Activated CD4-positive, alpha-beta memory T cell treated with anti-CD3 and anti-CD28 coated beads for 36 hours (primary cell): Measurements from ENCODE around the gene NR6A1. TPM values are rescaled to one million over a fixed set of nuclear protein-coding genes. Genes with fewer than 3 reads are reported as not detected.

ENCODE experiments used
- CTCF ChIA-PET: fragments of 350-600 bp; sonication (Branson Sonifier 250); formaldehyde crosslinking; loops from one replicate; lab custom pipeline; 2021; ENCODE audit warnings: antibody characterized with exemption, inconsistent platforms; lab: Charles Lee
- POLR2A ChIA-PET: fragments of 350-600 bp; sonication (Branson Sonifier 250); formaldehyde crosslinking; loops from one replicate; lab custom pipeline; 2021; ENCODE audit warnings: antibody characterized with exemption; lab: Charles Lee
- DNase-seq: peaks from one replicate; pipeline ENCODE4 v3.0.0-alpha.2; 2020
- H3K27ac Mint-ChIP-seq: one replicate; pipeline ENCODE4 v1.8.0; 2021; ENCODE audit warnings: mixed read lengths
- H3K27me3 Mint-ChIP-seq: one replicate; pipeline ENCODE4 v1.8.0; 2021; ENCODE audit warnings: mixed read lengths
- H3K36me3 Mint-ChIP-seq: one replicate; pipeline ENCODE4 v1.8.0; 2021; ENCODE audit warnings: mixed read lengths
- H3K4me1 Mint-ChIP-seq: one replicate; pipeline ENCODE4 v1.8.0; 2021; ENCODE audit warnings: low read depth, mixed read lengths
- H3K4me3 Mint-ChIP-seq: one replicate; pipeline ENCODE4 v1.8.0; 2021; ENCODE audit warnings: mild to moderate bottlenecking, mixed read lengths
- H3K9me3 Mint-ChIP-seq: one replicate; pipeline ENCODE4 v1.8.0; 2021; ENCODE audit warnings: mixed read lengths
- intact Hi-C: fragments of 100-400 bp; cut with micrococcal nuclease; formaldehyde crosslinking; loops from one replicate; pipeline ENCODE4 v1.15.1; 2023
- total RNA-seq, 2 experiments: library from RNA; stranded (reverse); gene quantifications; one replicate each; pipeline ENCODE4 v1.2.3, GENCODE V29; 2021

Gene NR6A1
- total RNA-seq, 2 experiments from 2014 or later: 0.61 to 0.83 TPM

DNA sequence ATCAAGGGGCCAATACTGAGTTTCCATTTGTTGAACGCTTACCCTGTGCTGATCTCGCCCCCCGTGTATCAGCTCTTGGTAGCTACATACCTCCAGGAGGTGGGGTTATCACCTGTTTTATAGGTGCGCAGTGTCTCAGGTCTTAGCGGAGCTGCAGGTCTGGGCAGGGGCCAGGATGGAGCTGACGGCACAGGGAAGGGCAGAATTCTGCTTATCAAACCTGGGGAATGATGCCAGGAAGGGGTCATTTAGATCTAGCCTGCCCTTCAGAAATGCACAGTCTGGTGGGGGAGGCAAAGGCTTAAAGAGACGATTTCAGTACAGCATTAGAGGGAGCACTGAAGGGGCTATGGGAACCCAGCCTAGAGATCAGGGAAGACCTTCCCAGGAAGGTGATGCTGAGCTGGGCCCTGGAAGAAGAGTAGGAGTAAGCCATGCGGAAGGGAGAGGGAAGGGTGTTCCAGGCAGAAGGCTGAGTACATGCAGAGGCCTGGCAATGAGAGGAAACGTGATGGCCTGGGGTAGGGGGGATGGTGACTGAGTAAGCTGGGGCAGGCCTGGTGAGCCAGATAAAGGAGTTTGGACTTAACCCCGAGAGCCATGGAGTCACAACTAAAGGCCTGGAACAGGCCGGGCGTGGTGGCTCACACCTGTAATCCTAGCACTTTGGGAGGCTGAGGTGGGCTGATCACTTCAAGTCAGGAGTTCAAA is 37.3 kb upstream of the NR6A1 start:
- Mint-ChIP-seq H3K4me3 (no peak overlapping the region), H3K36me3 (no peaks in the 10 kb centered on the region), H3K9me3 (no peaks in the 10 kb centered on the region), H3K27me3 (no peaks in the 10 kb centered on the region), H3K27ac (no peak overlapping the region), H3K4me1 (no peaks in the 10 kb centered on the region)
- ChIA-PET POLR2A (no interaction called here), CTCF (no interaction called here)
- no peak for DNase-seq
- intact Hi-C loops: no loop called here

DNA sequence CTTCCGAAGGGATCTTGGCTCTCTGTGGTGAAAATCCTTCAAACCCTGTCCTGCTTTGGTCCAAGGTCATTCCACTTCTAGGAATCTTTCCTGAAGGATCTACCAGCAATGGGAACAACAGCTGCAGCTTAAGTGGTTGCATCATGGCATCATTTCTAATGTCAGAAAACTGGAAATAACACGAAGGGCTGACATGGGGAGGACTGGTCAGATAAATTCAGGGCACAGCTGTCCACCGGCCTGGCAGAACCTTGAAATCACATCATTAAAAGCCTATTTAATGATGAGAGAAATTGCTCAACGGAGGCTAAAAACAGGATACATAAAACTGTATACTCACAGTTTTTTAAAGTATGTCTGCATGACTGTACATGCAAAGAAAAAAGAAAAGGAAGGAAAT is 34.1 kb upstream of the NR6A1 start:
- intact Hi-C loops: no loop called here
- DNase-seq: no peak
- H3K9me3 Mint-ChIP-seq: no peaks in the 10 kb centered on the region
- CTCF ChIA-PET: interaction anchor here (0.6 kb wide), 1 partner anchor 177 kb away, joined by 3 read pairs; no protein-coding TSS in a partner anchor
- H3K27ac Mint-ChIP-seq: no peak overlapping the region
- POLR2A ChIA-PET: no interaction called here
- no peaks in the 10 kb centered on the region for H3K4me1 Mint-ChIP-seq
- peaks cover 1% of the 10 kb centered on the region for H3K27me3 Mint-ChIP-seq
- H3K36me3 Mint-ChIP-seq: no peaks in the 10 kb centered on the region
- no peak overlapping the region for H3K4me3 Mint-ChIP-seq

DNA sequence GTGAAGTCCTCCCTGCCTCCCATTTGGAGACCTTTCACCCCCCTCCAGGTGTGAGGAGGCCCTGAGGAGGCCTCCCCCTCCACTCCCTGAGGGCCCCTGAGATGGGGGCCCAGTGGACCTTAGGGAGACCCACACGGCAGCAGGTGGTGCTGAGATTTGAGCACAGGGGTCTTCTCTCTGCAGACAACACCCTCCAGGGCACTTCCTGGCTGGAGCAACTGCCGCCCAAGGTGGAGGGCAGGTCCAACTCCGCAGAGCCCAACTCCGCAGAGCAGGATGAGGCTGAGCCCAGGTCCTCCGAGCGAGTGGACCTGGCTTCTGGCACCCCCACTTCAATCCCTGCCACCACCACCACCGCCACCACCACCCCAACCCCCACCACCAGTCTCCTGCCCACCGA is 32.8 kb upstream of the NR6A1 start:
- intact Hi-C loops: no loop called here
- Mint-ChIP-seq H3K36me3 (no peaks in the 10 kb centered on the region), H3K27me3 (peaks cover 1% of the 10 kb centered on the region), H3K27ac (no peak overlapping the region), H3K4me1 (no peaks in the 10 kb centered on the region), H3K9me3 (no peaks in the 10 kb centered on the region), H3K4me3 (no peak overlapping the region)
- POLR2A ChIA-PET: no interaction called here
- CTCF ChIA-PET: no interaction called here
- DNase-seq: no peak

DNA sequence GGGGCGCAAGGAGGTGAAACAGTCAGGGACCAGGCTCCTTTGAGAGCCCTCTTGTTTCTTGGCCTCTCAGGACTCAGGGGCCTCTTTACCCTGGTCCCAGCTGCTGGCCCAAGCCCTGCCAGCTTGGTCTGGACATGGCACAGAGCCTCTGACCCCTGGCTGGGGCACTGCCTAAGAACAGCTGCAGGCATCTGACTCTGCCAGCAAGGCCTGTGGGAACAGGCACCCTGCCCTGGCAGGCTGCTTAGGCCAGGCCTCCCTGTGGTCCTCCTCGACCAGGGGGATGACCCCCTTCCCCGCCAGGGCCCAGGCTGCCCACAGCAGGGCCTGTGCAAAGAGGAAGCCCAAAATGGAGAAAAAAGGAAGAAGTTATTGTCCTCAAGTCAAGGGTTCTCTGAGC is 31.3 kb upstream of the NR6A1 start:
- Mint-ChIP-seq H3K4me1 (no peaks in the 10 kb centered on the region), H3K27ac (no peak overlapping the region), H3K36me3 (no peaks in the 10 kb centered on the region), H3K4me3 (no peak overlapping the region), H3K27me3 (peaks cover 4% of the 10 kb centered on the region), H3K9me3 (no peaks in the 10 kb centered on the region)
- no peak for DNase-seq
- intact Hi-C loops: no loop called here
- ChIA-PET POLR2A (no interaction called here), CTCF (interaction anchor here (0.6 kb wide), 1 partner anchor 94 kb away, joined by 3 read pairs; no protein-coding TSS in a partner anchor)

- no peak for DNase-seq
- Mint-ChIP-seq H3K4me3 (no peak overlapping the region), H3K27ac (no peak overlapping the region), H3K27me3 (peaks cover 4% of the 10 kb centered on the region), H3K36me3 (no peaks in the 10 kb centered on the region), H3K9me3 (no peaks in the 10 kb centered on the region), H3K4me1 (no peaks in the 10 kb centered on the region)
- POLR2A ChIA-PET: no interaction called here
- CTCF ChIA-PET: interaction anchor here (2.3 kb wide), 1 partner anchor 51 kb away, joined by 8 read pairs; the partner anchor contains the start of gene WDR38
- intact Hi-C loops: no loop called here
Measured at GRCh38 chr9:124801356-124801755, 30.2 kb upstream of the NR6A1 start.

DNA sequence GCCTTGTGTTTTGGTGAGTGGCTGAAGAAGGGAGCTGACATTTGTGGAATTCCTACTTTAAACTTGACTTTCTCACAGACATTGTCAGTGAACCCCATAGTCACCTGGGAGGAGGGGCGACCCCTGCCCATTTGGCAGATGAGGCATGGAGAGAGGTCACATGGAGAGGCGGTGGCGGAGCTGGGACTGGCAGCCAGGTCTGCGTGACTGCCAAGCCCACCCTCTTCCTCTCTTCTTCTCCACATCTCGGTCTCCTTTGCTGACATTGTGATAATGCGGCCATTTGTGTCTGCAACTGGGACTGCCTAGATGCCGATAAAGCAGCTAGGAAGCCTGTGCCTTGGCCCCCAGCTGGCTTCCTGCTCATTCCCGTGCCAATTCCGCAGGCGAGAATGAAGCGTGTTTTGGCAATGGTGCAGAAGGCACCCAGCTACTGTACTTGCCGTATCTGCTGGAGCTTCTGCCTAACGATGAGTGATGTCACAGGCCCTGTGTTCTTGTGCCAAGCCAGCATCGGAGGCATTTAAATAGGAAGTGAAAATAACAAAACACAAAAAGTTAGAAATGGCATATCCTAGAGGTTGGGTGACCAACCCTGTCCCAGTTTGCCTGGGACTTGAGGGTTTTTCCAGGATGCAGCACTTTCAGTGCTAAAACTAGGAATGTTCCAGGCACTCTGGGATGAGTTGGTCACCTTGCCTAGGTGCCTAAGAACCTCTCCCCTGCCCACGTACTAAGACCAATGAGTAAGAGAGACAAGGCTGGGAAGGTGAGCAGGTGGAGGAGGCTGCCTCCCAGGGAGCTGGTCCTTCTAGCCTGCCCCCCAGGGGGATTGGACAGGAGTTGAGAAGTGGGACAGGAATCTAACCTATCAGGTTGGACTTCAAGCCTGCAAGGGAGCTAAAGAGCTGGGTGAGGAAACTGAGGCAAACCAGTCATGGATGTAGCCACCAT is 29.5 kb upstream of the NR6A1 start:
- CTCF ChIA-PET: interaction anchor here (0.6 to 2.3 kb wide), 2 partner anchors 52 to 379 kb away, joined by 4 to 8 read pairs; partner anchors contain the start of gene WDR38
- POLR2A ChIA-PET: no interaction called here
- no peaks in the 10 kb centered on the region for H3K4me1 Mint-ChIP-seq
- H3K36me3 Mint-ChIP-seq: no peaks in the 10 kb centered on the region
- intact Hi-C loops: no loop called here
- no peaks in the 10 kb centered on the region for H3K9me3 Mint-ChIP-seq
- no peak for DNase-seq
- no peak overlapping the region for H3K27ac Mint-ChIP-seq
- H3K4me3 Mint-ChIP-seq: no peak overlapping the region
- H3K27me3 Mint-ChIP-seq: peaks cover 4% of the 10 kb centered on the region

GRCh38 chr9:124799274-124800006 is 28.3 kb upstream of the NR6A1 start:
- Mint-ChIP-seq H3K36me3 (no peaks in the 10 kb centered on the region), H3K27ac (no peak overlapping the region), H3K27me3 (peaks cover 4% of the 10 kb centered on the region), H3K9me3 (no peaks in the 10 kb centered on the region), H3K4me3 (no peak overlapping the region), H3K4me1 (no peaks in the 10 kb centered on the region)
- no peak for DNase-seq
- intact Hi-C loops: no loop called here
- ChIA-PET CTCF (interaction anchor here (2.3 kb wide), 1 partner anchor 53 kb away, joined by 8 read pairs; the partner anchor contains the start of gene WDR38), POLR2A (no interaction called here)

GRCh38 chr9:124797343-124798103 is 26.4 kb upstream of the NR6A1 start:
- Mint-ChIP-seq H3K4me3 (no peak overlapping the region), H3K27me3 (peaks cover 8% of the 10 kb centered on the region), H3K9me3 (no peaks in the 10 kb centered on the region), H3K36me3 (no peaks in the 10 kb centered on the region), H3K27ac (no peak overlapping the region), H3K4me1 (no peaks in the 10 kb centered on the region)
- ChIA-PET CTCF (interaction anchor here (1.2 to 2.7 kb wide), 3 partner anchors 20 to 44 kb away, joined by 3 to 8 read pairs (median 5); partner anchors contain the start of gene OLFML2A), POLR2A (no interaction called here)
- intact Hi-C loops: no loop called here
- DNase-seq: no peak

GRCh38 chr9:124795881-124796431 is 24.8 kb upstream of the NR6A1 start:
- H3K36me3 Mint-ChIP-seq: no peaks in the 10 kb centered on the region
- H3K9me3 Mint-ChIP-seq: no peaks in the 10 kb centered on the region
- intact Hi-C loops: no loop called here
- no peaks in the 10 kb centered on the region for H3K4me1 Mint-ChIP-seq
- H3K4me3 Mint-ChIP-seq: no peak overlapping the region
- CTCF ChIA-PET: interaction anchor here (1.1 to 2.7 kb wide), 4 partner anchors 24 to 179 kb away, joined by 3 to 8 read pairs (median 4); partner anchors contain the start of gene WDR38
- DNase-seq: no peak
- POLR2A ChIA-PET: no interaction called here
- peaks cover 11% of the 10 kb centered on the region for H3K27me3 Mint-ChIP-seq
- H3K27ac Mint-ChIP-seq: no peak overlapping the region

DNA sequence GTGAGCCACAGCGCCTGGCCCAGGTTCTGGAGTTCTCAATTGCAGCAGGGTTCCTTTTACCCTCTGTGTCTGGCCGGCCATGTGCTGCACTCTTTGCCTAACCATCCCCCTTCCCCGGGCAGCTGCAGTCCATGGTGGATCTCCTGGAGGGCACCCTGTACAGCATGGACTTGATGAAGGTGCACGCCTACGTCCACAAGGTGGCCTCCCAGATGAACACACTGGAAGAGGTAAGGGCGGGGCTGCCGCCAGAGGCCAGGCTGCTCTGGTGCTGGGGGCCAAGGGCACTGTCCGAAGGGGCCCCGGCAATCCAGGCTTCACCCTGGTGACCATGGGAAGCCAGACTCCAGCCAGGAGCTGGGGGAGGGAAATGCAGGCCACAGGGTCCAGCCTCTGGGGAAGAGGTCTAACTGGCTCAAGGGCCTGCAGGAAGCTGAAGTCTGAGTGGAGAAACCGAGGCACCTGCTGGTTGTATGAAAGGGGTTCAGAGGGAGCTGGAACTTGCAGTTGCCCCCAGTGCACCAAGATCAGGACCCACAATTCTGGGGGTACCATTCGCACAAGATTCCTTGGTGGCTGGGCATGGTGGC is 23.9 kb upstream of the NR6A1 start:
- no peak overlapping the region for H3K4me3 Mint-ChIP-seq
- no peaks in the 10 kb centered on the region for H3K9me3 Mint-ChIP-seq
- no peaks in the 10 kb centered on the region for H3K36me3 Mint-ChIP-seq
- peaks cover 10% of the 10 kb centered on the region for H3K27me3 Mint-ChIP-seq
- no peaks in the 10 kb centered on the region for H3K4me1 Mint-ChIP-seq
- intact Hi-C loops: no loop called here
- CTCF ChIA-PET: interaction anchor here (1.7 kb wide), 1 partner anchor 58 kb away, joined by 5 read pairs; the partner anchor contains the start of gene WDR38
- POLR2A ChIA-PET: no interaction called here
- H3K27ac Mint-ChIP-seq: no peak overlapping the region
- DNase-seq: no peak
